ENCODE measurements around the gene ZNF48. TPM values are rescaled to one million over a fixed set of nuclear protein-coding genes. Genes with fewer than 3 reads are reported as not detected.

Gene ZNF48
- 5.5 and 6.5 TPM in 2 replicates for total RNA-seq

GRCh38 chr16:30395155-30395991 is at the start of gene ZNF48:
TSS of gene ZNF48 (plus strand) at chr16:30395420. CDS start at chr16:30395795, 375 bp downstream.

GRCh38 chr16:30355144-30355953 is 39.9 kb upstream of the ZNF48 start, which contains the start of gene CD2BP2:
TSS of gene CD2BP2 (minus strand) at chr16:30355308. CDS start at chr16:30354681, 627 bp downstream.

GRCh38 chr16:30370456-30371247 is 24.6 kb upstream of the ZNF48 start, which contains the start of gene TBC1D10B:
TSS of gene TBC1D10B (minus strand) at chr16:30370494. CDS start at chr16:30370183, 311 bp downstream.

GRCh38 chr16:30374538-30374937 is 20.7 kb upstream of the ZNF48 start, which contains the start of gene MYL11:
TSS of gene MYL11 (plus strand) at chr16:30374802. CDS start at chr16:30374858, 56 bp downstream.

GRCh38 chr16:30382111-30382881 is 12.9 kb upstream of the ZNF48 start, which contains the start of gene SEPTIN1:
TSS of gene SEPTIN1 (minus strand) at chr16:30382561. CDS start at chr16:30382542, 19 bp downstream.

GRCh38 chr16:30407102-30407803 is 12.0 kb downstream of the ZNF48 start, which contains the start of gene ZNF771:
TSS of gene ZNF771 (plus strand) at chr16:30407606. CDS start at chr16:30408054, 448 bp downstream.

GRCh38 chr16:30429678-30430427 is 34.6 kb downstream of the ZNF48 start, which contains the start of gene DCTPP1:
TSS of gene DCTPP1 (minus strand) at chr16:30430030. CDS start at chr16:30429980, 50 bp downstream.

GRCh38 chr16:30445408-30446202 is 50.4 kb downstream of the ZNF48 start, which contains the start of gene SEPHS2:
TSS of gene SEPHS2 (minus strand) at chr16:30445874. CDS start at chr16:30445727, 147 bp downstream.

Small RNA genes lying within 50 kb of the gene (small RNA-seq; reads per million reads assigned to genes)
- gene RF00406, result 9.8 reads per million, percentile 95 among the genes with 10 or more reads in this experiment

Other genes starting within 250 kb of the ZNF48 start
- gene CORO1A, start 211.8 kb upstream of the ZNF48 start, total RNA-seq, result 0.73 and 1.6 TPM in 2 replicates
- 47.7 and 168 TPM in 2 replicates for gene BOLA2B, start 201.8 kb upstream of the ZNF48 start, total RNA-seq
- gene SLX1A, start 201.5 kb upstream of the ZNF48 start, total RNA-seq, result 37.5 and 42.6 TPM in 2 replicates
- 2.9 and 5.7 TPM in 2 replicates for gene SULT1A3, start 196.2 kb upstream of the ZNF48 start, total RNA-seq
- gene NPIPB13, start 146.9 kb upstream of the ZNF48 start, total RNA-seq, result 0.73 TPM in 1 of 2 replicates, not detected in the other
- 21.7 and 22.3 TPM in 2 replicates for gene CD2BP2, start 40.1 kb upstream of the ZNF48 start, total RNA-seq
- gene TBC1D10B, start 24.9 kb upstream of the ZNF48 start, total RNA-seq, result 38.6 and 47.3 TPM in 2 replicates
- gene MYL11, start 20.6 kb upstream of the ZNF48 start, total RNA-seq, result not detected in 2 replicates
- gene SEPTIN1, start 12.9 kb upstream of the ZNF48 start, total RNA-seq, result 0.20 TPM in 1 of 2 replicates, not detected in the other
- 9.8 and 12.1 TPM in 2 replicates for gene ZNF771, start 12.2 kb downstream of the ZNF48 start, total RNA-seq
- 20.6 and 22.1 TPM in 2 replicates for gene DCTPP1, start 34.6 kb downstream of the ZNF48 start, total RNA-seq
- gene SEPHS2, start 50.5 kb downstream of the ZNF48 start, total RNA-seq, result 6.8 and 7.7 TPM in 2 replicates
- gene ITGAL, start 77.3 kb downstream of the ZNF48 start, total RNA-seq, result under 0.01 TPM in 1 of 2 replicates, not detected in the other
- 18.0 and 20.5 TPM in 2 replicates for gene ZNF768, start 131.1 kb downstream of the ZNF48 start, total RNA-seq
- gene ZNF747, start 139.4 kb downstream of the ZNF48 start, total RNA-seq, result 8.1 and 8.4 TPM in 2 replicates
- 4.8 and 7.6 TPM in 2 replicates for gene ZNF764, start 163.0 kb downstream of the ZNF48 start, total RNA-seq
- gene ZNF688, start 176.3 kb downstream of the ZNF48 start, total RNA-seq, result 4.9 and 8.5 TPM in 2 replicates
- gene ZNF785, start 190.3 kb downstream of the ZNF48 start, total RNA-seq, result 9.4 and 11.4 TPM in 2 replicates
- 5.1 and 5.5 TPM in 2 replicates for gene ZNF689, start 215.0 kb downstream of the ZNF48 start, total RNA-seq